ENCODE data around the gene DHRS7B.

Gene DHRS7B

GRCh38 chr17:21240369-21241055 is 113.7 kb downstream of the DHRS7B start:
- DNase-seq (ENCODE audit: low read depth): no peak

Measured in fibroblast of gingiva (primary cell).